A673 (cell line): ENCODE data around the gene ACTL8. TPM values are rescaled to one million over a fixed set of nuclear protein-coding genes. Genes with fewer than 3 reads are reported as not detected.

Source experiments
- BruUV-seq: library from RNA; stranded (reverse); fragments of 400-500 nt; replicated peaks from 2 replicates; lab custom pipeline; 2021; lab: Mats Ljungman, UMichigan
- CTCF ChIA-PET: fragments of 300-600 bp; sonication (Branson Sonifier 250); formaldehyde crosslinking; loops from one replicate; lab custom pipeline; 2022; ENCODE audit warnings: antibody characterized with exemption; lab: Charles Lee
- POLR2A ChIA-PET: fragments of 300-600 bp; sonication (Branson Sonifier 250); formaldehyde crosslinking; loops from one replicate; lab custom pipeline; 2022; ENCODE audit warnings: antibody characterized with exemption; ENCODE audit not compliant: low non-redundant PET; lab: Charles Lee
- DNase-seq: peaks from one replicate; pipeline ENCODE4 v3.0.0-alpha.2; 2015; ENCODE audit warnings: low spot score
- H3K27ac ChIP-seq: fragments of 200-600 bp; sonication (generic); 2 replicates; pipeline ENCODE4 v1.5.1; 2016; ENCODE audit warnings: mixed run types, low read depth, mild to moderate bottlenecking, mixed read lengths, antibody characterized with exemption, low read length; ENCODE audit not compliant: poor library complexity, severe bottlenecking
- H3K27me3 ChIP-seq: fragments of 200-600 bp; sonication (generic); replicated peaks from 2 replicates; pipeline ENCODE4 v1.6.1; 2017; ENCODE audit warnings: mixed run types, low read depth, mild to moderate bottlenecking, mixed read lengths, antibody characterized with exemption, low read length; ENCODE audit not compliant: insufficient read depth, poor library complexity
- H3K36me3 ChIP-seq: fragments of 200-600 bp; sonication (generic); 2 replicates; pipeline ENCODE4 v1.6.1; 2016; ENCODE audit warnings: mixed run types, mild to moderate bottlenecking, mixed read lengths, antibody characterized with exemption, low read length; ENCODE audit not compliant: insufficient read depth, poor library complexity, severe bottlenecking
- H3K4me1 ChIP-seq: fragments of 200-600 bp; sonication (generic); 2 replicates; pipeline ENCODE4 v1.6.1; 2017; ENCODE audit warnings: mixed run types, mild to moderate bottlenecking, mixed read lengths, antibody characterized with exemption, low read length; ENCODE audit not compliant: insufficient read depth, poor library complexity, severe bottlenecking
- H3K4me3 ChIP-seq: fragments of 200-600 bp; sonication (generic); 2 replicates; pipeline ENCODE4 v1.5.1; 2016; ENCODE audit warnings: low read depth, mixed run types, mild to moderate bottlenecking, mixed read lengths, low read length; ENCODE audit not compliant: poor library complexity, severe bottlenecking
- H3K9me3 ChIP-seq: fragments of 200-600 bp; sonication (generic); 2 replicates; pipeline ENCODE4 v1.6.1; 2016; ENCODE audit warnings: mixed run types, low read depth, mild to moderate bottlenecking, mixed read lengths, antibody characterized with exemption, low read length; ENCODE audit not compliant: poor library complexity, severe bottlenecking
- EZH2 ChIP-seq: fragments of 200-600 bp; sonication (generic); IDR thresholded peaks from 2 replicates; pipeline ENCODE4 v1.6.1; 2017; ENCODE audit warnings: borderline replicate concordance, low read depth, mild to moderate bottlenecking, mixed read lengths, antibody characterized with exemption, low read length; ENCODE audit not compliant: poor library complexity, severe bottlenecking
- intact Hi-C: fragments of 100-400 bp; cut with micrococcal nuclease; formaldehyde crosslinking; loops from one replicate; pipeline ENCODE4 v1.10.0; 2022; ENCODE audit not compliant: unreplicated experiment
- total RNA-seq: library from RNA; stranded (reverse); gene quantifications from 2 replicates; pipeline ENCODE4 v1.2.3, GENCODE V29; 2021
- TF ChIP-seq, protein P1 (sequence below): fragments of 300-800, 200-600 bp; sonication (generic); conservative IDR thresholded peaks from 2 replicates; pipeline ENCODE4 v1.5.1; 2017; ENCODE audit warnings: low read depth, mild to moderate bottlenecking, antibody characterized with exemption, low read length, moderate library complexity, mixed read lengths

Gene ACTL8
- total RNA-seq, 1 experiment from 2014 or later, result 0.28 TPM

DNA sequence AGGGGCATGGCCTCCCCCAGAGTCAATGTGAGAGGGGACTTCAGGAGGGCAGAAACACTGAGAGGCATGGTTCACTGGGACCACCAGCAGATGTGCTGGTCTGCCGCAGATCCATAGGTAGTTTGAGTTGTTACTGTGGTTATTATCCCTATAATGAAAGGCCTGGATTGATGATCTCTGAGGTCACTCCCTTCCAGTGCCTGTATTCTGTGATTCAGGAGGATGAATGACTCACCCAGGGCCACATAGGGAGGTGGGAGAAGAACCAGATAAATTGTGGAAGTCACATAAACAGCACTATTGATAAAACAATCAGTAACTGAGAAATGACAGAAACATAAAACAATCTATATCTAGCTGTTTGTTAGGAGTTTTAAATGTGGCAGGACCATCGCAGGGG lies 22.7 kb upstream of the ACTL8 start:
- Histone ChIP-seq H3K36me3 (no peaks in the 10 kb centered on the region), H3K9me3 (no peaks in the 10 kb centered on the region), H3K27ac (no peak overlapping the region), H3K4me1 (no peaks in the 10 kb centered on the region), H3K4me3 (no peak overlapping the region), H3K27me3 (no peaks in the 10 kb centered on the region)
- CTCF ChIA-PET, result no interaction called here
- POLR2A ChIA-PET, result no interaction called here
- intact Hi-C loops, result no loop called here
- DNase-seq, result no peak
- TF ChIP-seq EZH2, result no peak
- TF ChIP-seq, protein P1, sequence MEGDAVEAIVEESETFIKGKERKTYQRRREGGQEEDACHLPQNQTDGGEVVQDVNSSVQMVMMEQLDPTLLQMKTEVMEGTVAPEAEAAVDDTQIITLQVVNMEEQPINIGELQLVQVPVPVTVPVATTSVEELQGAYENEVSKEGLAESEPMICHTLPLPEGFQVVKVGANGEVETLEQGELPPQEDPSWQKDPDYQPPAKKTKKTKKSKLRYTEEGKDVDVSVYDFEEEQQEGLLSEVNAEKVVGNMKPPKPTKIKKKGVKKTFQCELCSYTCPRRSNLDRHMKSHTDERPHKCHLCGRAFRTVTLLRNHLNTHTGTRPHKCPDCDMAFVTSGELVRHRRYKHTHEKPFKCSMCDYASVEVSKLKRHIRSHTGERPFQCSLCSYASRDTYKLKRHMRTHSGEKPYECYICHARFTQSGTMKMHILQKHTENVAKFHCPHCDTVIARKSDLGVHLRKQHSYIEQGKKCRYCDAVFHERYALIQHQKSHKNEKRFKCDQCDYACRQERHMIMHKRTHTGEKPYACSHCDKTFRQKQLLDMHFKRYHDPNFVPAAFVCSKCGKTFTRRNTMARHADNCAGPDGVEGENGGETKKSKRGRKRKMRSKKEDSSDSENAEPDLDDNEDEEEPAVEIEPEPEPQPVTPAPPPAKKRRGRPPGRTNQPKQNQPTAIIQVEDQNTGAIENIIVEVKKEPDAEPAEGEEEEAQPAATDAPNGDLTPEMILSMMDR, result no peak
- BruUV-seq, result no TSS peak

DNA sequence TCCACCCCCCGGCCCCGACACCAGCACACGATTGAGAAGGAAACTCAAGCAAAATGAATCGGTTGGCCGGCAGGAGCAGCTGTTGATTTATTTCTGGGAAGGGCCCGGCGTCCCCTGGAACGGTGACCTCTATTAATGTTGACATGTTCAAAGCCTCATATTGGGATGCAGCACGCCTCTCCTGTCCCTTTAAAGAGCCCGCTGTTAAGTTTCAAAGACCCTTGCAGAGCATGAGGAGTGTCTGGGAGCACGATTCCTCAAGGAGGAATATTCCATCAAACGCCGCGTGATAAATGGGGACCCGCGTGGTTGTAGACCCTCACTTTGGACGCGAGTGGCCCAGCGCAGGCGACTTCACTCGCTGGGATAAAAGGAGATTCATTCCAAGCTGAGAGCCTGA lies 21.5 kb upstream of the ACTL8 start:
- Histone ChIP-seq H3K27me3 (no peaks in the 10 kb centered on the region), H3K9me3 (no peaks in the 10 kb centered on the region), H3K4me3 (no peak overlapping the region), H3K27ac (no peak overlapping the region), H3K36me3 (no peaks in the 10 kb centered on the region), H3K4me1 (no peaks in the 10 kb centered on the region)
- CTCF ChIA-PET, result no interaction called here
- no peak for TF ChIP-seq EZH2
- TF ChIP-seq, protein P1, result no peak
- no TSS peak for BruUV-seq
- no peak for DNase-seq
- intact Hi-C loops, result no loop called here
- POLR2A ChIA-PET, result no interaction called here

DNA sequence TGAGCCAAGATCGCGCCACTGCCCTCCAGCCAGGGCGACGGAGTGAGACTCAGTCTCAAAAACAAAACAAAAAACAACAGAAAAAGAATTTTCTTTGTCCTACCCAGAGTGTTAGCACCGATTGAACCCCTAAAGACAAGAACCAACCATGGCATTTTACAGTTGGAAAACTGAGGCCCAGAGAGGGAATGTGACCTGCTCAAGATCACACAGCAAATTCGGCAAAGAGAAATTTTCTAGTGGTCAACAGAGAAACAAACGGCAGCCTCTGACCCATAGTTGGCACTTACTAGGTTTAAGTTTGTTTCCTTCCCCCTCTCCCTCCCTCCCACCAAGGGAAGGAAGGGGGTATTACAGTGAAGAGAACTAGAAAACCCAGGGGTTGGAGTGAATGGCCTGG lies 20.5 kb upstream of the ACTL8 start:
- H3K4me1 ChIP-seq, result no peaks in the 10 kb centered on the region
- no peak overlapping the region for H3K27ac ChIP-seq
- H3K4me3 ChIP-seq, result no peak overlapping the region
- DNase-seq, result no peak
- BruUV-seq, result no TSS peak
- H3K36me3 ChIP-seq, result no peaks in the 10 kb centered on the region
- no peaks in the 10 kb centered on the region for H3K9me3 ChIP-seq
- no peak for TF ChIP-seq EZH2
- TF ChIP-seq, protein P1, result no peak
- CTCF ChIA-PET, result no interaction called here
- no peaks in the 10 kb centered on the region for H3K27me3 ChIP-seq
- intact Hi-C loops, result no loop called here
- POLR2A ChIA-PET, result no interaction called here
